ENCODE results near the gene KIAA0408.

DNA sequence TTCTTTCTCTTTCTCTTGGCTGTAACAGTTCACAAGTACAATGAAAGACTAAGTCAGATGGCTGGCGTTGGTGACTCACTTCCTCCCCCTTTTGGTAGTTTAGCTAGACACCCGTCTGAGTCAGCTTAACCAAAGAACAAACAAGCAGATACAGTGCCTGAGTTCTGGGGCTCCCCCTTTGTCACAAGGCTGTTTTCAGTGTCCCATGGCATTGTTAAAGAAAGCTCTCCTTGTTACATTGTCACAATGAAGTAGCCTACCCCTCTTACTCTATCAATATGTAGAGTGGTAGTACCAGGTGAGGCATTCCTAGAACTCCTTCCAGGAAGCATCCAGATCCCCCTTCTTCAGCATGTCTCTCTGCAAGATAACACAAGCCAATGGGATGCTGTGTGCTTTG is 38.6 kb downstream of the KIAA0408 start:
- TF ChIP-seq EZH2 (IDR thresholded peaks at IDR 0.05; ENCODE audit: low read depth, low read length, severe bottlenecking) (no peak), SIN3A (conservative IDR thresholded peaks at IDR 0.05 in 1 of 2, IDR thresholded peaks at IDR 0.05 in 1 of 2; ENCODE audit: low read depth in 1 of 2, low read length in 2 of 2) (no peak)
- TF ChIP-seq, protein P1, sequence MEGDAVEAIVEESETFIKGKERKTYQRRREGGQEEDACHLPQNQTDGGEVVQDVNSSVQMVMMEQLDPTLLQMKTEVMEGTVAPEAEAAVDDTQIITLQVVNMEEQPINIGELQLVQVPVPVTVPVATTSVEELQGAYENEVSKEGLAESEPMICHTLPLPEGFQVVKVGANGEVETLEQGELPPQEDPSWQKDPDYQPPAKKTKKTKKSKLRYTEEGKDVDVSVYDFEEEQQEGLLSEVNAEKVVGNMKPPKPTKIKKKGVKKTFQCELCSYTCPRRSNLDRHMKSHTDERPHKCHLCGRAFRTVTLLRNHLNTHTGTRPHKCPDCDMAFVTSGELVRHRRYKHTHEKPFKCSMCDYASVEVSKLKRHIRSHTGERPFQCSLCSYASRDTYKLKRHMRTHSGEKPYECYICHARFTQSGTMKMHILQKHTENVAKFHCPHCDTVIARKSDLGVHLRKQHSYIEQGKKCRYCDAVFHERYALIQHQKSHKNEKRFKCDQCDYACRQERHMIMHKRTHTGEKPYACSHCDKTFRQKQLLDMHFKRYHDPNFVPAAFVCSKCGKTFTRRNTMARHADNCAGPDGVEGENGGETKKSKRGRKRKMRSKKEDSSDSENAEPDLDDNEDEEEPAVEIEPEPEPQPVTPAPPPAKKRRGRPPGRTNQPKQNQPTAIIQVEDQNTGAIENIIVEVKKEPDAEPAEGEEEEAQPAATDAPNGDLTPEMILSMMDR (IDR thresholded peaks at IDR 0.05; ENCODE audit: control extremely low read depth in 1 of 3, insufficient read depth in 1 of 3, low read depth in 1 of 3, low read length in 3 of 3): peak; percentile 23 to 76 (median 70)

Measured in H1 (cell line).